GM20431 (cell line): ENCODE measurements around the gene KBTBD6.
"Not testable (repeated sequence)": the region's sequence is repeated elsewhere in the genome, so short reads cannot be mapped to it uniquely, and the experiment has no call there.

ENCODE experiments used
- in situ Hi-C: fragments of 300-500 bp; cut with MseI, MboI; formaldehyde crosslinking; loops from one replicate; pipeline ENCODE4 v1.15.0; 2020; ENCODE audit warnings: low sequenced_read_pairs; ENCODE audit not compliant: unreplicated experiment

KBTBD6 gene

GRCh38 chr13:41132512-41133152 is at the start of gene KBTBD6:
KBTBD6 (minus strand) TSS chr13:41132802; CDS start chr13:41132511, 291 bp downstream.
- in situ Hi-C loops: no loop called here

DNA sequence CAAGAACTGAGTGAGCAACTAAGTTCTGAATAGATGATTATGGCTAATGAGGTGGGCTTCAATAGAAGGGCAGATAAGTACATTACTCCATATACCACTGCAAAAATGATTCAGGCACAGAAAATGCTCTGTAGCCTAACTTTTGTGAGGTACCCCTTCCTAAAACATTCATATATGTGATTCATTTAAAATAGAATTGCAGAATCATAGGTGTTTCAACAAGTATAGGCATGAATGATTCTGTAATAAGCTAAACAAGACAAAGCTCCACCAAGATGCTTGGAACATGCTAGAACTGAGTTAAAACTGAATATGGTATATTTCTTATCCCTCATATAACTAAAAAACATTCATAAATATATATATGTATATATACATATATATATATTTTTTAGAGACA is 49.6 kb upstream of the KBTBD6 start:
- in situ Hi-C loops: no loop called here

- in situ Hi-C loops: no loop called here
Observed at GRCh38 chr13:41179593-41180250, 47.1 kb upstream of the KBTBD6 start.

DNA sequence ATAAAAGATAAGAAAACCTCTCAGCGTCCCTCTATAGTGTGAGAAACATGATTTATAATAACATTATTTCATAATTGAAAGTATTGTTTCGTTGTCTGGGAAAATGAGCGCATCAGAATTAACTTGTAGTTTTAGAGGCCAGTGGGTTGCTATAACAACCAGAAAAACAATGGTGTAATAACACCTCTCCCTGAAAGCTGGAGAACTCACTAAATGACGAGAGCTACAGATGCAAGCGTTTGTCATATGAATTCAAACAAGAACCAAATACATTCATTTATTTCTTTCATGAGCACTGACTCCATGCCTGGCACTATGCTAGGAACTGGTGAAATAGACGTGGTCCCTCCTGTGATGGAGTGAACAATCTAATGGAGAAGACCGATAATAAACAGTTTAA is 45.4 kb upstream of the KBTBD6 start:
- in situ Hi-C loops: no loop called here

DNA sequence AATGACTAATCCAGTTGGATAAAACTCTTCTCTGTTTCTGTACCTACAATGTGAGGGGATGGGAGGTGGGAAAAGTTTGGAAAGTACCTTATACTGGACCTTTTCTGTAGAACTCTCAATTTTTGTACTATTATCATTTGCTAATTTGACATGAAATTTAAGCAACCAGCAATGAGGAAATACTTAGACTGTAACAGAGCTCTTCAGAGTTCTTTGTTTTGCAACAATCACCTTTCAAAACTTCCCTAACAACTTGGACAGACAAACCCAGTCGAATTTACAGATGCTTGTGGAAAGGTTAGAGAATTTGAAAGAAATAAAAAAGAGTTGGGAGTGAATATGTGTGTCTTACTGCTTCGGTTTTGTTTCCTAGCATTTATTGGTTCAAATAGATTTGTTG is 45.0 kb upstream of the KBTBD6 start:
- in situ Hi-C loops: no loop called here

DNA sequence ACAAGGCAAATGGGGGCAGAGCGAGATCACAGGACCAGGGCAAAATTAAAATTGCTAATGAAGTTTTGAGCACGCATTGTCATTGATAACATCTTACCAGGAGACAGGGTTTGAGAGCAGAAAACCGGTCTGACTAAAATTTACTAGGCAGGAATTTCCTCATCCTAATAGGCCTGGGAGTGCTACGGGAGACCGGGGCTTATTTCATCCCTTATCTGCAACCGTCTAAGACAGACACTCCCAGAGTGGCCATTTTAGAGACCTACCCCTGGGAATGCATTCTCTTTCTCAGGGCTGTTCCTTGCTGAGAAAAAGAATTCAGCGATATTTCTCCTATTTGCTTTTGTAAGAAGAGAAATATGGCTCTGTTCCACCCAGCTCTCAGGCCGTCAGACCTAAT is 43.0 kb upstream of the KBTBD6 start:
- in situ Hi-C loops: not testable (repeated sequence)

GRCh38 chr13:41162151-41162550 is 29.5 kb upstream of the KBTBD6 start:
- in situ Hi-C loops: no loop called here

DNA sequence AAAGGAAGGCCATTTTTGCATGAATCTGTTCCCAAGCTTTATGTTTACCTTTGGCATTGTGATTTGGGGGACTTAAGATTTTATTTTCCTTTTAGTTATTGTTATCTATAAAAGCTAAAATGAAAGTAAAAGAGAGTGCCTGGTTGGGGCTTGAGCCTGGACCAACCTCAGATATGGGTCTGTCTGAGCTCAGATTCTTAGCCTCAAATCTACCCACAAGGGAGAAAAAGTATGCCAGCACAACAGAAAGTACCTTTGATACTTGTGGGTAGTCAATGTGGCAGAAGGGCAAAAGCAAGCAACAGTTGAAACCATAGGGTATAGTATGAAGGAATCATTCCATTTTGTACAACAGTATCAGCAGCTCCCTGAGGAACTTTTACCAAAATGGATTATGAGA is 26.6 kb upstream of the KBTBD6 start:
- in situ Hi-C loops: no loop called here

DNA sequence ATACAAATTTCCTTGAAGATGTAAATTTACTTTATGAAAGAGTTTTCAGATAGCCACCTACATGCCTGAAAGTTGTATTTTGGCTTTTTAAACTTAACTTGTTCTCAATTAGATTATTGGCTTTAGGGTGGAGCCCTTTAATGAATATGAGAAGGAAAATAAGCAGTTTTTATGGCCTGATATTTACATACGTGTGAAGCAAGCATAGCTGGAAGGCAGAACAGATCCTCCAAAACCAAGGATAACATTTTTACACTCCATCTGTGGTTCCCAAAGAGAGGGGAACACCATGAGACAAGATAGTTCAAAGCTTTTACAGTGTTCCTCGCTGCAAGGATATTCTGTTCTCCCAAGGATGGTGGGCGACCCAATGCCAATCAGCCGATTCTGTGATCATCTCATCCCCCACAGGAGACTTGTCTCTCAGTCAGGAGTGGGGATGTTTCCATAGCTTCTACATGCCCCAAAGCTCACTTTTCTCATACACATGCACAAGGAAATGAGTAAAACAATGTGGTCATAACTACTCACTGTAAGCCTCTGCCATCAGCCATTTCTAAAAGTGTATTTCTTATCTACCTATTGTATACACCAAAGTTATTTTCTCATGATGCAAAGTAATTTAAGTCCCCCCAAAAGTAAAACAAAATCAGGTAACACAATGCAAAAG is 24.6 kb upstream of the KBTBD6 start:
- in situ Hi-C loops: no loop called here

DNA sequence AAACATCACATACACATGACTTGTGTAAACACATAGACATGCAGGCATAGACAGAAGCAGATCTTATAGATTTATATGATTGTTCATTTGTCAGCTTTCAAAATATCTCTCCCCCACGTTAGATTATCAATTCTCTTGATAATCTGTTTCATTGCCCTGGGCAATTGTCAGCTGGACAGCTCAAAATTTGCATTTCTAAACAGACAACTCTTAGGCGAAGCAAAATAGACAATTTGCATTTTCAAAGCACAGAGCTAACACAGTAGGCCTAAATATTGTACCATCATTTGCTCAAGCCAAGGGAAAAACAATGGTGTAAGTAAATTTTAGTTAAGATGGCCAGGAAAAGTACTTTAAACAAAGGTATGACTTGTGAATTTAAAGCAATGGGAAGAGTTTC is 24.0 kb upstream of the KBTBD6 start:
- in situ Hi-C loops: no loop called here

GRCh38 chr13:41154042-41154441 is 21.4 kb upstream of the KBTBD6 start:
- in situ Hi-C loops: no loop called here

DNA sequence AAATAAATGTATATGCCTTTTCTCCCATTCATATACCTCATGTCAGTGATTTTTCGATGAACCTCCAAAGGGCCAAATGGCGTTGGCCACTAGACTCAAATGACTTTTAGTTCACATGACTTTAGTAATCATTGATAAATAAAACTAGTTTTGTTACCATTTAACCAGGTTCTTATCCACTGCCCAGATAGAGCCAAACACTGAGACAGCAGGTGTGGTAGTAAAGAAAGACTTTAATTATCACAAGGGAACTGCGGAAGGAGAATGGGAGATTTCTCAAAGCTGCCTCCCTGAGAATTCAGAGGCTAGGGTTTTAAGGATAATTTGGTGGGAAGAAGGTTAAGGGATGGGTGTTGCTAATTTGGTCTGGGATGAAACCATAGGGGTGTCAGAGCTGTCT is 19.4 kb upstream of the KBTBD6 start:
- in situ Hi-C loops: no loop called here

- in situ Hi-C loops: no loop called here
Observed at GRCh38 chr13:41150058-41150457, 17.5 kb upstream of the KBTBD6 start.

- in situ Hi-C loops: no loop called here
Observed at GRCh38 chr13:41148419-41149283, 16.0 kb upstream of the KBTBD6 start.

GRCh38 chr13:41145136-41145908 is 12.7 kb upstream of the KBTBD6 start:
- in situ Hi-C loops: no loop called here

DNA sequence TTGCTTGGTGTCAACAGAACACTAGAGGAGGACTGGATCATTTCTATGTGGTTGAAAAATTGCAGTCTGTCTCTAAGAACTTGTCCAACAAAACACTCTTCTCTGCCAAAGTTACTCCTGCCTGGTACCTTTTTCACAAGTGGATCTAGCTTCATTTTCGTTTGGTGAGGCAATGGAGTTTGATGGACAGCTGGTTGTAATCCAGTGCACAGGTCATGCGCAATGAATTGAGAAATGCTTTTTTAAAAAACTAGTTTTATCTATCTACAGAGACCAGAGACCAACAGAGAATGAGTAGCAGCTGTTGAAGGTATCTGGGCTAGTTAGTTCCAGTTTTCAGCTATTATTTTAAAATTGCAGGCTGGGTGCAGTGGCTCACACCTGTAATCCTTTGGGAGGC is 12.0 kb upstream of the KBTBD6 start:
- in situ Hi-C loops: no loop called here

DNA sequence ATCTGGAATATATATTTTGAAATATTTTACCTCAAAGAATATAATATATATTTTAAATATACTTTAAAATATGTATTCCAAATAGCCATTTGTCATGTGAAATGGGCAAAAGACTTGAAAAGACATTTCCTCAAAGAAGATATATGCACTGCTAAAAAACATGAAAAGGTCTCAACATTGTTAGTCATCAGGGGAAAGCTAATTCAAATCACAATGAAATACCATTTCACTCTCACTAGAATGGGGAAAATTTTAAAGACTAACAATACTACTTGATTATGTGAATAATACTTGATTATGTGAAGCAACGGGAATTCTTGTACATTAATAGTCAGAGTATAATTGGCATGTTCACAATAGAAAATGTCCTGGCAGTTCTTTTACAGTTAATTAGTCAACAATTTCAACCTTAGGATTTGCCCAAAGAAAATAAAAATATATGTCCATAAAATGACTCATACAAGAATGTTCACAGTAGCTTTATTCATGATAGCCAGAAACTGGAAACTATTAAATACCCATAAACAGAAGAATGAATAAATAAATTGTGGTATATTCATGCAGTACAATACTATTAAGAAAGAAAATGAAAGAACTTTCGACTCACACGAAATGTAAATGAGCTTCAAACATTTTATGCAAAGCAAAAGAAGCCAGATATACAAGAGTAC is 6.8 kb upstream of the KBTBD6 start:
- in situ Hi-C loops: no loop called here

DNA sequence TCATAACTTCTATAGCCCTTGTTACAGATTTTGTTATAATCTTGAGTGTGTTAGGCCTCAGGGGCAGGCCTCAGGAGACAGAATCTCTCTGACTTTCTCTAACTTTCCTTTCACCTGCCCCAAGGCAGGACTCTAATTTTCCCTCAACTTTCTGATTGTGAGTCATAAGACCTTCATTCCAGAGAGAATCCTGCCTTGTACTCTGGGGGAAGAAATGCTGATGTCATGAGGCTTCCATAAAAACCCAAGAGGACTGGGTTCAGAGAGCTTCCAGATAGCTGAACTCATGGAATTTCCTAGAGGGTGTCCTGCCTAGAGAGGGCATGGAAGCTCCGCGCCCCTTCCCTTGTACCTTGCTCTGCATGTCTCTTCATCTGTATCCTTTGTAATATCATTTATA is 5.3 kb upstream of the KBTBD6 start:
- in situ Hi-C loops: no loop called here

DNA sequence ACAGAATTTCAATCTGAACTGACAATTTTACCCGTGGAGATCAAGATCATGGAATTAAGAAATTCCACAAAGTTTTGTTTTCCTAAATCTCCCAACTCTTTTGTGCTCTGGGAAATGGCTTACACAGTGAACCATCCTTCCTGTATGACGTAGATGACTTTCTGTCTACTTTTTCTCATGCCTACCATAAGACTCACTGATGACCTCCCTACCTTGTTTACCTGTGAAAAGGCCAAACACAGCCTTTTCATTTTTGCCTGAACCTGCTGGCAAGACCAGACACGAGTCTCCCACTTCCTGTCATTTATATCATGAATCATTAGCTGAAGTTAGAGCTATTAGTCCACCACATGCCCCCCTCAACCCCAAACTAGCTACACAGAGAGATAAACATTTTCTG is 4.6 kb upstream of the KBTBD6 start:
- in situ Hi-C loops: no loop called here
